H1 (cell line): ENCODE data around the gene RAN. TPM values are rescaled to one million over a fixed set of nuclear protein-coding genes. Genes with fewer than 3 reads are reported as not detected.

Experiments
- EP300 ChIP-seq, 2 experiments: IDR thresholded peaks; 1 replicate in 1 of 2; 2 replicates in 1 of 2; pipeline ENCODE4 v1.6.1; 2011 to 2012; ENCODE audit warnings: low read depth in 2 of 2, low read length in 2 of 2, mild to moderate bottlenecking in 2 of 2, borderline replicate concordance in 1 of 2, inconsistent platforms in 1 of 2, moderate library complexity in 1 of 2
- MAFK ChIP-seq: IDR thresholded peaks from 2 replicates; pipeline ENCODE4 v1.6.1; 2012; ENCODE audit warnings: low read depth, mild to moderate bottlenecking, improper control_type of control experiment, low read length
- POU5F1 ChIP-seq: IDR thresholded peaks from 2 replicates; pipeline ENCODE4 v1.6.1; 2011; ENCODE audit warnings: low read depth, mild to moderate bottlenecking, low read length, moderate library complexity
- SIN3A ChIP-seq, 2 experiments: IDR thresholded peaks in 1 of 2; conservative IDR thresholded peaks in 1 of 2; 2 replicates each; pipeline ENCODE4 v1.6.1; 2011 to 2012; ENCODE audit warnings: low read length in 2 of 2, improper control_type of control experiment in 1 of 2, low read depth in 1 of 2, mild to moderate bottlenecking in 1 of 2
- polyA plus RNA-seq, 7 experiments: library from polyadenylated mRNA; depleted of rRNA in 3 of 7; stranded (reverse) in 5 of 7; unstranded in 2 of 7; fragments of >200 nt in 5 of 7; fragments of 200-250 nt in 2 of 7; gene quantifications; 1 replicate in 5 of 7; 2 replicates in 1 of 7; 4 replicates in 1 of 7; pipeline versions ENCODE4 v1.2.1 to v1.2.3, GENCODE V29; 2011 to 2013; ENCODE audit warnings: missing spikeins in 2 of 7, mixed read lengths in 2 of 7
- total RNA-seq: library from RNA; stranded (reverse); fragmentation: NEBNext Ultra II Directional; extraction: Animal tissue kit (Norgen Biotek cat#: 25700); gene quantifications from 2 replicates; pipeline ENCODE4 v1.2.1, GENCODE V29; 2021
- TF ChIP-seq, protein P1 (sequence below), 3 experiments: IDR thresholded peaks; 1 replicate in 2 of 3; 2 replicates in 1 of 3; pipeline versions ENCODE4 v1.5.1 to v1.6.1; 2011; ENCODE audit warnings: low read length in 3 of 3, mild to moderate bottlenecking in 3 of 3, inconsistent platforms in 2 of 3, low read depth in 1 of 3, moderate library complexity in 1 of 3; ENCODE audit not compliant: insufficient read depth in 1 of 3; ENCODE audit errors: control extremely low read depth in 1 of 3

RAN gene
- total and polyA plus RNA-seq, 2 of the 8 experiments (the other 6 are each of a cell fraction or from before 2014, with no cell fraction given), result 2,064 to 2,203 TPM

DNA sequence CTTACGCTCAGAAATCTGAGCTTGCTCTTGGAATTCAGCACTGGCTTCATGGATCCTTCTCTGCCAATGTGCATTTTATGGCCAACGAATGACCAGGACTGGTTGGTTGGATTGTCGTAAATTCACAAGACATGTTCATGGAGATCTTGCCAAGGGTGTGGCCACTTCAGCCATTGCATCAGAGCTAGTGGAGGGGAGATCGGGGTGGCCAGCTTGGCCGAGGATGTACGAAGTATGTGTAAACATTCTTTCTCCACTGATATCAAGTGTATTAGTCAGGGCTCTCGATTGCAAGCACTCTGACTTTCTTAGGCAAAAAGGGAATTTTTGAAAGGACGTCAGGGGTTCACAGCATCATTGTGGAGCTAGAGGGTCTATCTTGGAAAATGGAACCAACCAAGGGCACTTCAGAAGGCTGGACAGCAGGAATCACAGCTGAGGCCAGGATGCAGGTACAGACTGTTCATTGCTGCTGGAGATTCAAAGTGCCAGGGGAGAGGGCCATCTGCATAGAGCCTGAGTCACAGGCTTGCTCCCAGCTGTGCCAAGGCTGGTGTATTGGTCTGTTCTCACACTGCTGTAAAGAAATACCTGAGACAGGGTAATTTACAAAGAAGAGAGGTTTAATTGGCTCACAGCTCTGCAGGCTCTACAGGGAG lies 49.0 kb downstream of the RAN start (continued):
- no peak for TF ChIP-seq SIN3A (conservative IDR thresholded peaks at IDR 0.05 in 1 of 2, IDR thresholded peaks at IDR 0.05 in 1 of 2; ENCODE audit: low read depth in 1 of 2, low read length in 2 of 2)
- TF ChIP-seq, protein P1, sequence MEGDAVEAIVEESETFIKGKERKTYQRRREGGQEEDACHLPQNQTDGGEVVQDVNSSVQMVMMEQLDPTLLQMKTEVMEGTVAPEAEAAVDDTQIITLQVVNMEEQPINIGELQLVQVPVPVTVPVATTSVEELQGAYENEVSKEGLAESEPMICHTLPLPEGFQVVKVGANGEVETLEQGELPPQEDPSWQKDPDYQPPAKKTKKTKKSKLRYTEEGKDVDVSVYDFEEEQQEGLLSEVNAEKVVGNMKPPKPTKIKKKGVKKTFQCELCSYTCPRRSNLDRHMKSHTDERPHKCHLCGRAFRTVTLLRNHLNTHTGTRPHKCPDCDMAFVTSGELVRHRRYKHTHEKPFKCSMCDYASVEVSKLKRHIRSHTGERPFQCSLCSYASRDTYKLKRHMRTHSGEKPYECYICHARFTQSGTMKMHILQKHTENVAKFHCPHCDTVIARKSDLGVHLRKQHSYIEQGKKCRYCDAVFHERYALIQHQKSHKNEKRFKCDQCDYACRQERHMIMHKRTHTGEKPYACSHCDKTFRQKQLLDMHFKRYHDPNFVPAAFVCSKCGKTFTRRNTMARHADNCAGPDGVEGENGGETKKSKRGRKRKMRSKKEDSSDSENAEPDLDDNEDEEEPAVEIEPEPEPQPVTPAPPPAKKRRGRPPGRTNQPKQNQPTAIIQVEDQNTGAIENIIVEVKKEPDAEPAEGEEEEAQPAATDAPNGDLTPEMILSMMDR (IDR thresholded peaks at IDR 0.05; ENCODE audit: control extremely low read depth in 1 of 3, insufficient read depth in 1 of 3, low read depth in 1 of 3, low read length in 3 of 3), result no peak
- TF ChIP-seq EP300 (IDR thresholded peaks at IDR 0.05; ENCODE audit: borderline replicate concordance in 1 of 2, low read depth in 2 of 2, low read length in 2 of 2), result no peak
- TF ChIP-seq MAFK, result no peak
- no peak for TF ChIP-seq POU5F1
